ENCODE measurements around the gene CXCL17. TPM values are rescaled to one million over a fixed set of nuclear protein-coding genes. Genes with fewer than 3 reads are reported as not detected.
A peak's percentile ranks its signal among the peaks of the same experiment; 100 is the strongest.

The CXCL17 gene
- total and polyA plus RNA-seq, 2 donors (not counting 1 experiment from before 2014, with no cell fraction given) = not detected

- POLR2A ChIA-PET = interaction anchor here (0.5 kb wide), 1 partner anchor 13 kb away, joined by 5 read pairs; no protein-coding TSS in a partner anchor
- no peaks in the 10 kb centered on the region for H3K27me3 Mint-ChIP-seq
- H3K4me1 ChIP-seq (ENCODE audit: control insufficient read depth in 2 of 2, insufficient read depth in 2 of 2, low read length in 2 of 2) = peaks cover under 1 to 3% of the 10 kb centered on the region in 2 donors
- H3K4me2 ChIP-seq (replicated peaks; ENCODE audit: low read depth, low read length, poor library complexity, severe bottlenecking) = no peak overlapping the region
- H3K27ac Mint-ChIP-seq = no peak overlapping the region
- H2AFZ ChIP-seq (ENCODE audit: insufficient read depth, low read depth, low read length, poor library complexity, severe bottlenecking) = no peak overlapping the region
- H3K9me3 Mint-ChIP-seq (ENCODE audit: insufficient read depth) = no peaks in the 10 kb centered on the region
- no peak overlapping the region for H3K4me3 Mint-ChIP-seq
- no peak overlapping the region for H3K9ac ChIP-seq (ENCODE audit: low read length)
- CTCF ChIA-PET = interaction anchor here (0.6 to 1.0 kb wide), 2 partner anchors 26 to 81 kb away, joined by 3 read pairs; no protein-coding TSS in a partner anchor
- H3K27ac ChIP-seq (ENCODE audit: low read length in 2 of 2) = no peak overlapping the region
- H4K20me1 ChIP-seq (ENCODE audit: control insufficient read depth, insufficient read depth, low read length, poor library complexity, severe bottlenecking) = peaks cover 37% of the 10 kb centered on the region
- H3K27me3 ChIP-seq (replicated peaks in 1 of 4; ENCODE audit: control extremely low read depth in 1 of 4, control insufficient read depth in 3 of 4, insufficient read depth in 4 of 4, low read length in 3 of 4) = no peaks in the 10 kb centered on the region
- intact Hi-C loops (cut with micrococcal nuclease) = no loop called here
- peaks cover 34% of the 10 kb centered on the region for H3K79me2 ChIP-seq (ENCODE audit: control insufficient read depth, insufficient read depth, low read length)
- H3K36me3 ChIP-seq (replicated peaks in 1 of 2; ENCODE audit: control extremely low read depth in 1 of 2, control insufficient read depth in 1 of 2, extremely low read depth in 1 of 2, insufficient read depth in 2 of 2, low read length in 1 of 2) = peaks cover 0 to 43% of the 10 kb centered on the region in 2 experiments
- ATAC-seq (ENCODE audit: low read depth) = no peak
- TF ChIP-seq CTCF (IDR thresholded peaks at IDR 0.05) (no peak), EZH2 (IDR thresholded peaks at IDR 0.05; ENCODE audit: borderline replicate concordance, insufficient read depth, low read depth, low read length, poor library complexity, severe bottlenecking) (no peak)
- peaks cover 5% of the 10 kb centered on the region for H3K4me1 Mint-ChIP-seq
- DNase-seq = no peak
- no peak overlapping the region for H3K4me3 ChIP-seq (ENCODE audit: control extremely low read depth in 1 of 5, extremely low read depth in 1 of 5, insufficient read depth in 1 of 5, low read depth in 2 of 5, low read length in 4 of 5)
- WGBS (ENCODE audit: insufficient coverage) = 96% methylated on average over 28 of the region's 30 CpGs
- H3K9me3 ChIP-seq (ENCODE audit: control extremely low read depth in 1 of 3, control insufficient read depth in 2 of 3, insufficient read depth in 1 of 3, low read length in 2 of 3) = no peaks in the 10 kb centered on the region
Observed at GRCh38 chr19:42407085-42407815, 35.5 kb downstream of the CXCL17 start.

- Histone ChIP-seq H3K27ac (ENCODE audit: low read length in 2 of 2) (no peak overlapping the region), H3K9ac (ENCODE audit: low read length) (no peak overlapping the region), H3K4me1 (ENCODE audit: control insufficient read depth in 2 of 2, insufficient read depth in 2 of 2, low read length in 2 of 2) (peaks cover 6 to 10% of the 10 kb centered on the region in 2 donors), H3K9me3 (ENCODE audit: control extremely low read depth in 1 of 3, control insufficient read depth in 2 of 3, insufficient read depth in 1 of 3, low read length in 2 of 3) (no peaks in the 10 kb centered on the region), H4K20me1 (ENCODE audit: control insufficient read depth, insufficient read depth, low read length, poor library complexity, severe bottlenecking) (peaks cover 31% of the 10 kb centered on the region), H3K36me3 (replicated peaks in 1 of 2; ENCODE audit: control extremely low read depth in 1 of 2, control insufficient read depth in 1 of 2, extremely low read depth in 1 of 2, insufficient read depth in 2 of 2, low read length in 1 of 2) (peaks cover 0 to 43% of the 10 kb centered on the region in 2 experiments), H2AFZ (ENCODE audit: insufficient read depth, low read depth, low read length, poor library complexity, severe bottlenecking) (no peak overlapping the region), H3K4me3 (ENCODE audit: control extremely low read depth in 1 of 5, extremely low read depth in 1 of 5, insufficient read depth in 1 of 5, low read depth in 2 of 5, low read length in 4 of 5) (no peak overlapping the region), H3K27me3 (replicated peaks in 1 of 4; ENCODE audit: control extremely low read depth in 1 of 4, control insufficient read depth in 3 of 4, insufficient read depth in 4 of 4, low read length in 3 of 4) (no peaks in the 10 kb centered on the region), H3K79me2 (ENCODE audit: control insufficient read depth, insufficient read depth, low read length) (peaks cover 31% of the 10 kb centered on the region), H3K4me2 (replicated peaks; ENCODE audit: low read depth, low read length, poor library complexity, severe bottlenecking) (no peak overlapping the region)
- DNase-seq = no peak
- H3K9me3 Mint-ChIP-seq (ENCODE audit: insufficient read depth) = no peaks in the 10 kb centered on the region
- WGBS (ENCODE audit: insufficient coverage) = over 99% methylated on average over 11 of the region's 11 CpGs
- peak overlapping the region; percentile 32 for H3K27ac Mint-ChIP-seq
- CTCF ChIA-PET = interaction anchor here (0.9 kb wide), 1 partner anchor 33 kb away, joined by 3 read pairs; no protein-coding TSS in a partner anchor
- POLR2A ChIA-PET = no interaction called here
- TF ChIP-seq CTCF (IDR thresholded peaks at IDR 0.05) = no peak
- no peak for TF ChIP-seq EZH2 (IDR thresholded peaks at IDR 0.05; ENCODE audit: borderline replicate concordance, insufficient read depth, low read depth, low read length, poor library complexity, severe bottlenecking)
- peaks cover 13% of the 10 kb centered on the region for H3K4me1 Mint-ChIP-seq
- ATAC-seq (ENCODE audit: low read depth) = no peak
- no peaks in the 10 kb centered on the region for H3K27me3 Mint-ChIP-seq
- no peak overlapping the region for H3K4me3 Mint-ChIP-seq
- intact Hi-C loops (cut with micrococcal nuclease) = no loop called here
Observed at GRCh38 chr19:42406111-42406510, 36.6 kb downstream of the CXCL17 start.
